GM21423 (cell line): ENCODE measurements around the gene ENTHD1.
"Not testable (repeated sequence)": the region's sequence is repeated elsewhere in the genome, so short reads cannot be mapped to it uniquely, and the experiment has no call there.

Experiments
- ATAC-seq: cut with Tn5 transposase; IDR thresholded peaks from one replicate; pipeline ENCODE4 v1.9.1; 2021; ENCODE audit warnings: mild to moderate bottlenecking, moderate library complexity; ENCODE audit not compliant: unreplicated experiment

The ENTHD1 gene

DNA sequence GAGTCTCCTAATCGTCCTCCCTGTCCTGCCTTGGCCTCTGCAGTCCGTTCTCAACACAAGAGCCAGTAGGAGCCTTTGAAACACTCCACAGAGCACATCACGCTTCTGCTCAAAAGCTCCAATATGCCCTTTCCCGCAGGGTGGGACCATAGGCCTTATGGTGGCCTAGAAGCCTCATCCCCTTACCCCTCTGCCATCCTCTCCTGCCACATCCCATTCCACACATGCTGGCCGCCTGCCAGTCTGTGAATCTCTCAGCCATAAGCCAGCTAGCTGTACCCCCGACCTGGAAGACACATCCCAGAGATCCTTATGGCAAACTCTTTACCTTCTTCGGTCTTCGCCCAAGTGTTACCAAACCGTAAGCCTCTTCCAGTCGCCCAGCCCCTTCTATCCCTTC lies 157.8 kb downstream of the ENTHD1 start:
- no peak for ATAC-seq

DNA sequence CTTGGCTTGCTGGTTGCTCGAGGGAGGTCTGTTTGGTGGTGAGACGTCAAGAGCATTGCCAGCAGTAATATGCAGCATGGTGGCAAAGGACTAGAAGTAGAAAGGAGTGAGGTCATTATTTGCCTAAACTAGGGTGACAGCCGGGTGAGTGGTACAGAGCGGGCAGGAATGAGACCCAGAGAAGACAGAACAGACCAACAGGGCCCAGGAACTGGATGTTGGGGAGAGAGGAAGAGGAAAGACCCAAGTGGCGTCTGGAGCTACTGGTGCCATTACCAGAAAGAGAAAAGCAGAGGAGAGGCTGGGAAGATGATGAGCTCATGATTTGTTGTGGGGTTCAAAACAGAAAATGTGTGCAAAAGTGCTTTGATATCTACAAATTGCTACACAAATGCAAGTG lies 158.7 kb downstream of the ENTHD1 start:
- ATAC-seq = no peak

DNA sequence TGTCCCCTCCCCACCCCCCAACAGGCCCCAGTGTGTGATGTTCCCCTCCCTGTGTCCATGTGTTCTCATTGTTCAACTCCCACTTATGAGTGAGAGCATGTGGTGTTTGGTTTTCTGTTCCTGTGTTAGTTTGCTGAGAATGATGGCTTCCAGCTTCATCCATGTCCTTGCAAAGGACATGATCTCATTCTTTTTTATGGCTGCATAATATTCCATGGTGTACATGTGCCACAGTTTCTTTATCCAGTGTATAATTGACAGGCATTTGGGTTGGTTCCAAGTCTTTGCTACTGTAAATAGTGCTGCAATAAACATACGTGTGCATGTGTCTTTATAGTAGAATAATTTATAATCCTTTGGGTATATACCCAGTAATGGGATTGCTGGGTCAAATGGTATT lies 159.5 kb downstream of the ENTHD1 start:
- not testable (repeated sequence) for ATAC-seq

DNA sequence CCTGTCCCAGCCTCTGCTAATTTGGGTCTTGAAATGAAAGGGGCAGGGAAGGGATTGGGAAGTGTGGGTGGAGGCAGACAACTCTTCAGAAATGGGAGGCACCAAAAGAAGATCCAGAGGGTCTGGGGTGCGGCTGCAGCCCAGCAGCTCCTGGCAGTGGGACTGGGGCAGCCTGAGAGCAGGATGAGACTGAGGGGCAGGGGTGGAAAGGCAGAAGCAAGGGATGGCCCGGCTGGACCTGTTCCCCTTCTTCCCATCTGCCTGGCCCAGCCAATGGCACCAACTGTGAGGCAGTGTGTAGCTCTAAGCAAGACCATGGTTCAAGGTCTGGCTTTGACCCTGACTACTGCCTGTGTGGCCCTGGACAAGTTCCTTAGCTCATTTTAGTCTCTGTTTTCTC lies 160.4 kb downstream of the ENTHD1 start:
- no peak for ATAC-seq

DNA sequence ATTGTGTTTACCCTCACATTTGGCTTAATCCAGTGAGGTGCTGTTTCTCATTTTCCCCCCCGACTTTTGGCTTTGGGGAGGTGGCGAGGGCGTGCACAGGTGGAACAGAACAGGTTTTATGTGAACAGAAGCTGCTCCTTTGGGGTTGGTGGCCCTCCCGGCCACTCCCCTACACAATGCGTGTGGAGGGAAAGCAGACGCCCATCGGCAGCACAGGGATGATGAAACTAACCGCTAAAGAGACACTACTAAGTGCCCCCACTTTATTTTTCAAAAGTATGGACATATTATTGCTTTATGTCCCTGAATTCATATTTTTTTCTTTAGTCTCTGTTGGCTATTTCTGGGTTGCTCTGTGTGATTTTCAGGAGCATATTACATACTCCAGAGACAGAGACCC lies 160.9 kb downstream of the ENTHD1 start:
- no peak for ATAC-seq

DNA sequence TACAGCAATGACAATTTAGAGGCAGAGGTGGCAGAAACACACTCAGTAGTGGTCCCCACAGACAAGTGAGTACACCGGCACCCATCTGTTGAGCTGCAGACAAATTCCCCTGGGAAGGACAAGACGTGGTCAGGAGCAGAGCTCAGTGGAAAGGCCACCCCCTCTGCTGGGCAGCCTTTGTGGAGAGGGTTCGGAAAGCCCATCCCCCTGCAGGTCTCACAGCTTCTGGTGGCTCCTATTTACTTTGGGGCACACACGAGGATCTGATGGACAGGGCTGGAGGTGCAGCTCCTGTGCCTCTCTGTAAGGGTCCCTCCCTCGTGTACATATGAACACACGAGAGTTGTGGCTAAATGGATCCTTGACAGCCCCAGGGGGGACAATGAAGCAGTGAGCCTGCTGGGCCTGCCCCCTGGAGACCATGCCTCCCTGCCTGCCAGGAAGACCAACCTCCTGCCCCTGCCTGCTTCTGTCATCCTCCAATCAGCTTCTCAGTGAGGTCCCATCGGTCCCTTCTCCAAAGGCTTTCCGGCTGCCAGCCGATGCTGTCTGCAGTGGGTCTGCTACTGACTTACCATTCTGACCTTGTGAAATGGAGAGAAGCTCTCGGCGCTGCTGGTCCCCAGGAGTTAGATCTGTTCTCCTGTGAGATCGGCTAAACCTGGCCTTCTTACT lies 161.5 kb downstream of the ENTHD1 start:
- ATAC-seq = no peak

DNA sequence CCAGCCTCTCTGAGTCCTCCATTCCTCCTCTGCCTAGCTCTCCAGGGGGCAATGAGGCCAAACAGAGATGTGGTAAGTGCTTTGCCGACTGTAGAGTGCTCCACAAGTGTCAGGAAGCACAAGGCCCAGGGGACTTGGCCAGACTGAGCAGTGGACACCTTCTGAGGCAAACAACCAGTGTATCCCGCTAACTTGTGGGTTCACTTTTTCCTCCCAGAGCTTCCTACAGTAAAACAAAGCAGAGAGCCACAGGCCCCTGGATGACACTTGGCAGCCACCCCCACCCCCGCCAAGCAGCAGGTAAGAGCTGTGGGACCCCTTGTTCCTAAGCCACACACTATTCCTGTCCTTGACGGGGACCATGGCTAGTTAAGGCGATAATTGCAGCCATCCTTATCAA lies 162.1 kb downstream of the ENTHD1 start:
- ATAC-seq = no peak

DNA sequence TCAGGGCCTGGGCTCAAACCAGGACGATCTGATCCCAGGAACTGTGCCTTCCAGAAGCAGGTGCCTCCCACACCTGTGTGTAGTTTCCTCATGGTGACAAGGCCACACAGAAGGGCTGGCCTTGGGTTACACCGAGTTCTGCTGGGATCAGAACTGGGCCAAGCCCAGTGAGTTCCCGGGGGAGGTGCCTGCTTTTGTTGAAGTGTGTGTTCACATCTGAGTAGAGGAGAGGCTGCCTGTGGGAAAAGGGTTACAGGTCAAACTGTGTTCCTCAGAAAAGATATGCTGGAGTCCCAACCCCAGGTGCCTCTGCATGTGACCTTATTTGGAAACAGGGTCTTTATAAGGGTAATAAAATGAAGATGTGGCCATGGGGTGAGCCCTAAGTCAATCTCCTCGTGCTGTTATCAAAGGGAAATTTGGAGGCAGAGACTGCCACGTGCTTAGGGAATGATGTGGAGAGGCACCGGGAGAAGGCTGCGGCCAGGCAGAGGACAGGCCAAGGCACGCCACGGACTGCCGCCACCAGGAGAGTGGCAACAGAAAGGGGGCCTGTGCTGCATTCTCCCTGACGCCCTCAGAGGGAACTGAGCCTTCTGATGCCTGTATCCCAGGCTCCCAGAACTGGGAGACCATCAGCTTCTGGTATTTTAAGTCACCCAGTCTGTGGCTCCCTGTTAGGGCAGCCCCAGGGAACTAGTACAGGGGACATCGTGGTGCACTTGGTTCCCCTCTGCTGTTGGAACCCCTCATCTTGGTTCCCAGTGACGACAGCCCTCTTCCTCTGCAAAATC lies 164.2 kb downstream of the ENTHD1 start:
- ATAC-seq = no peak

DNA sequence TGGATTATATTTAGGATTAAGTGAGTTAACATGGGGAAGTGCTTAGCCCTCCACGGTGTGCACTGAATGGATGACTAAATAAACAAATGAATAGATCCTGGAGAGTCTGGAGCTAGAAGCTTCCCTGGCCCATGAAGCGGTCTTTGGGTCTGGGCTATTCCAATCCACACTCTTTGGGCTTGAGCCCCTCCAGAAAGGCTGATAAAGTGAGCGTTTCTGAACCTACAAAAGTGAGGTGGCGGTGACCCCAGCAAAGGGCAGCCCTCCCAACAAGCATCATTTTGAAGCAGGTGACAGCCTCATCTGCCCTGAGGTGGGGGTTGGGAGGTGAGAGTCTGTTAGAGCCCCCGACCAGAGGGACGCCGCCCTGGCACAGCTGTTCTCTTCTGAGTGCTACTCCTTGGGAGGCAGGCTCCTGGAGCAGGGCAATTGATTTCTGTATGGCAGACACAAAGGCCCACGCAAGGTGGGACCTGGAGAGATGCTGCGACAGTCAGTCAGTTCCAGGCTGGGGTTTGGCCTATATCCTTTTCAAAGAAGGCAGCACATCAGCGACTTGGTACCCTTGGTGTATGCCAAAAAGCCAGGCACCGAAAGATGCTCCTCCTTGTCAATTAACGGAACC lies 165.2 kb downstream of the ENTHD1 start:
- no peak for ATAC-seq

DNA sequence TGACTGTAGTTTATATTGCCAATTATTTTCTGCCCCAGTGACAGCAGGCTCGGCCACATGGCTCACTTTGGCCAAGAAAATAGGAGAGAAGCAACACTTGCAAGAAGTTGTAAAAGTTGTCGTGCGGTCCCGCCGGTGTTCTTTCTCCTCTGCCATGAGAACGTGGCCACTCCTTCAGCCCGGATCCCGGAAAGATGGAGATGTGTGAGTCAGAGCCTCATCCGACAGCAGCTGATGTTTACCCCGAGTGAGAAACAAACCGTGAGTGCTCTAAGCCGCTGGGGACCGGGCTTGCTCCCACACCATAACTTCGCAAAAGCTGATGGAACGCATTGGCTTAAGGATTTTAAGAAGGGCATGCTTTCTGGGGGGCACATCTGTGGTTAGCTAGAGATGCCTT lies 166.0 kb downstream of the ENTHD1 start:
- no peak for ATAC-seq

DNA sequence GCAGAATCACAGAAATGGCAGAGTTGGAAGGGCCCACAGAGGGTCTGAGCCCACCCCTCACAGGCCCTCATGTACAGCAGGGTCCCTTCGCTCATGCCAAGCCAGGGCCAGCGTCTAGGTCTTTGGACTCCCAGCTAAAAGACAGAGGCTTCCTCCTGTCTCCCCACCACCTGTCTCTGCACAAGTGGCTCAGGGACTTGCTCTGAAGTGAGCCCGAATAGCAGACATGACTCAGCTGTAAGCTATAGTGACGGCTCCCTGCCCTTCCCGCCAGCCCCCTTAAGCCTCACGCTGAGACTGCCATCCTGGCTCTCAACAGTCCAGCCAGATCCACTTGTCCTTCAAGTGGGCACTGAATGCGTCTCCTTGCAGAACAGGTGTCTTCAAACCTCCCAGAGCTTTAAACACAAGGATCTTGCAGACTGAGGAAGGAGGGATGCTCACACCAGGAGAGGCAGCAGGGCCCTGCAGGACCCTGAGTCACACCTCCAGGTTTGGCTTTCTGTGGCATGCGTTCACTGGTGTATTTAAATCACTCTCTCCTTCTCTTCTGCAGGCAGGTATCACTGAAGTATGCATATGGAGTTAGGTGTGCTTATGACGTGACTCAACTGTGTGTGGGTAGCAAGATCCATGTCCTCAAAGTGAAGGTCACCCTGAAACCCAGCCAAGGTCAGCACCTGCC lies 168.1 kb downstream of the ENTHD1 start:
- no peak for ATAC-seq

DNA sequence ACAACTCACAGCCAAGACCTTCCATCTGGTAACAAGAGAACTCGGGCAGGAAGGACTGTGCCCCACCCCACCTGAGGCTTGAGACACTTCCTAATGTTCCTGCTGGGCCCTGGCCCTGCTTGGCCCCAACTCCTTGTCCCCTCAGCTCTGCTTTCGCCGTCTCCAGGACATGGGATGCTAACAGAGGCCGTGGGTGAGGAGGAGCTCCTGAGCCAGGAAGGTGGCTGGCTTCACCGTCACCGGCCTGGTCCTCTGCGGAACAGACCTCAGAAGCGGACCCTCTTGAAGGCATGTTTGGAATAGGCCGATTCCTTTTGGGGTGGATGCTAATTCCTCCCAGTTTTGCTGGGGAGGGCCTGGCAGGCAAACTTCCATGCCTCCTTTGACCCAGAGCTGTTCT lies 168.7 kb downstream of the ENTHD1 start:
- no peak for ATAC-seq

DNA sequence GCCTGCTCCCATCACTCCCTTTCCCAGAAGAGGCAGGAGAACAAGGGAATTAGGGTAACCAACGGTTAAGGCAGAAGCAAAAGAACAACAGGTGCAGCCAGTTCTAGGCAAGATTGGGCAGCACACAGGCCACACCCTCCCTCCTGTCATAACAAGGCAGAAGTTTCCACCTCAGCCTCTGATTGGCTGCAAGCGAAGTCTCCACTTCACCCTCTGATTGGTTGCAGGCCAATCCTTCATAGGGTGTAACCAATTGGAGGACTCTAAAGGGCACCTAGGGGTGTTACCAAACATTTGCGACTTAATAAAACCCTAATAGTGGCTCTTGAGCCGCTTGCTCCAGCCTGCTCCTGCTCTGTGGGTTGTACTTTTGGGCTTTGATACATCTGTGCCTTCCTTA lies 169.2 kb downstream of the ENTHD1 start:
- no peak for ATAC-seq

DNA sequence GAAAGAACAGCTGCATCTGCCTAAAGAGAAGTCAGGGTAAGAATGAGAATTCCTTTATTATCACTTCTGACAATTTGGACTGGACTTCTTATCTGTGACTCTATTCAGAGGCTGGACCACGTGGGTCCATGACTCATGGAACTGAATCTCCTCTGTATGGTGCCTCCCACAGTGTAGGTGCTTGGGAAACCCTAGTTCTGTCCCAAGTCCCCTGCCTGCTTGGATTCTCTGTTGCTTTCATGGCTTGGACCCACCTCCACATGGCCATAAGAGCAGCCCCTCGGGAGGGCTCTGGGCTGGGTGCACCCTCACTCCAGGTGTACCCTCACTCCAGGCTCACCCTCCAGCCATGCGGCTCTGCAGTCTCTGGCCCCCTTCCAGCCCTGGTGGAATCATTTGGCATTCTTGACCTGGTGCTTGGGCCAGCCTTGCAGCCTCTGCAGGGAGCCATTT lies 169.6 kb downstream of the ENTHD1 start:
- no peak for ATAC-seq

DNA sequence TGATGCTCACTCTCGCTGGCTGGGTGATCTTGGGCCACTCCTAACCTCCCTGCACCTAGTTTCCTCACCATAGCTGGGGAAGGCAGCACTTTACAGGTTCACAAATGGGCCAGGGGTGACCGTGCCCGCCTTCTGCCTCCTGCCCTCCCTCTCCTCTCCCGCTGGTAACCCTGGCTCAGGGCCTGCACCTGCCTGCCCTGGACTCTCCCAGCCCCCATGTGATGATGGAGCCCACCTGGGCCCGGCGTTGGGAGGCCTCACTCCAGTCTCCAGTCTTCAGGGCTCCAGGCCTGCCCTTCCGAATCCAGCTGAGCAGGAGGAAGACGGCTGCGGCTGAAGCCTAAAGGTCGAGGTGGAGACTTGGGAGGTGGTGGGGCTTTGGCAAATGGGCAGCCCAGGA lies 170.1 kb downstream of the ENTHD1 start:
- no peak for ATAC-seq

DNA sequence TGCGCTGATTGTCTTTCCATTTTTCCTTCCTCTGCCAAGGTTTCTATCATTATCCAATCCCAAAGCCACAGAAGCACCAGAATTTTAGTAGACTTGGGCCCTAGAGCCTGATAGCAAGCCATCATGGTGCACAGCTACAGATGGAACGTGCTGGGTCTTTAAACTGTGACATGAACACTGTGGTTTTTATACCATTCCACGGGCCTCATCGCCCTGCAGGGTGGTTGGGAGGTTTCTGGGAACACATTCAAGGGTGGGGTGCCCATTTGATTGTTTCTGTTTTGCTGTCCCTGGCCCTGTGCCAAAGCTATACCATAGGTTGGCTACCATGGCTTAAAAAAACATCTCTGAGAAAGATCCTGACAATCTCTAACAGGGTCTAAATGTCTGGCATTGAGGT lies 171.1 kb downstream of the ENTHD1 start:
- ATAC-seq = no peak

DNA sequence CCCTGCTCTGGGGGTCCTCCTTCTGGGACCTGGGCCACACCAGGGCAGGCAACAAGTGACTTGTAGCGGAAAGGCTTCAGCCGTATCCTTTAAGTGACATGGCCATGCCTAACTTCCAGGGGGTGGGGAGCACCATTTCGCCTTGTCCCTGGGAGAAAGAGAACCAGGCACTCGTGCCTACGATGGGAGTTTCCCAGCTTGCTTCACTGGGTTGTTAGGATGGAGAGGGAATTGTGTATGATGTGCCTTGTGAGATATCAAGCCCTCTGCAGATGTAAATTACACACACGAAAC lies 171.6 kb downstream of the ENTHD1 start:
- ATAC-seq = no peak

DNA sequence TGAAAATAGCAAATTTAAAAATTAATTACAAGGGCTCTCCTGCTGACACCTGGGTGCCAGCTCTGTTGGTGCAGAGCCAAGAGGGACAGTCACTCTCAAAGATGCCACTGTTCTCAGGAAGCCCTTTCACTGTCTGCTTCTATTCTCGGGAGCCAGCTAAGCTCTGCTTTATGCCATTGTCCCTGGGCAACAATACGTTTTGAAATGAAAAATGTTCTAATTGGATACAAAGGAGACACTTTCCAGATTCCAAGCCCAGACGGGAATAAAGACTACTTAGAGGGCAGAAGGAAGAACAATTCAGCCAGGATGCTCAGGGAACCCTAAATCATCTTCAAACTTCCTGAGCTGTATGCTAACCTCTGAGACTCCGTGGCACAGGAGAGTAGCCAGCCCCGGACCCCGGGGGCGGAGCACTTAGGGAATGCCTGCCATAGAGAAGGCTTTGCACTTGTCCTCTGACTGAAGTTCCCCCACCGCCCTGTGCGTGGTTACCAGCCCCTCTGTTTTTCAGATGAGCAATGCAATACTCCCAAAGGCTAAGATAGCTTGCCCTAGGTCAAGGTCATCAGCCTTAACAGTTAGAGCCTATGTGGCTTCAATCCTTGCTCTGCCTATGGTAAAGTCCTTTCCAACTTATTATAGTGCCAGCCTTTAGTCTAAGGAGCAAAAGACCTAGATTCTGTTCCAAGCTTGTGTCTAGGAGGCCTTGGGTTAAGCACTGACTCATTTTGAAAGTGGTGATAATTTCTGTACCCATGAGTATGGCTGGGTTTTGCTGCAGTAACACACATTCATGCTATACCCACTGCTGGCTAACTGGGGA lies 172.1 kb downstream of the ENTHD1 start:
- no peak for ATAC-seq

DNA sequence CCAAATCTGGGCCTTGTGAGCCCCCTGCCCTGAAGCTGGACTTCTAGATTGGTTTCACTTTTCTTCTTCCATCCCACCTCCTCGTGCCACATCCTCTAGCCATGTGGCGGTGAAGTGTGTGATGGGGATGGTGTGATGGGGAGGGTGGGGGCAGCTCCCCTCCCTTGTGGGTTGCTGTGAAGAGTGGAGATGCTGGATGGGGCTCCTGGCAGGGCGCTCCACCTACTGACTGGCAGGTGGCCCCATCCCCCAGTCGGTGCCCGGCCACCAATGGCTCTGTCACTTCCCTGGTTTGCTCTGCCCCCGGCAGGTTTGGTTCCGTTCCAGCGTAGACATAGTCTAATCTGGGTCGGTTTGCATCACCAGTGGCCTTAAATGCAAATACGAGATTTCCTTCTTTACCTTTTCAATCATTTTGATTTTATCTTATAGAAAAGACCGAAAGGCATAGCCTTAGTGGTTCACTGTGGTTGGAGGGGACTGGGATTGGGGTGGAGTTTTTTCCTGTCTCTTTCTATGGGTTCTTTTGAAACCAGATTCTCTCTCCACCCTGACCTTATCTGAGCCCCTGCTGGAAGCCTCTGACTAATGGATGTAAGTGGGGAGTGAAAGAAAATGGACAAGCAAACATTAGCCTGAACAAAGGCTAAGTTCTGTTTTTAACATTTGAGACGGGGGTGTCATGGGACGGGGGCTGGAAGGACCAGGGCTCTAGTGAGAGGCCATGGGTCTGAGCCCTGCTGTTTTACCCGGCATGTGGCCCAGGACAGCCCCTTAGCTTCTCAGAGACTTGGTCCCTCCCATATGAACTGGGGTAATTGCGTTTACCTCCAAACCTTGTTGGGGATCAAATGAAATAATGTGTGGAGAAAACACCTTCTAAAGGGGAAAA lies 173.8 kb downstream of the ENTHD1 start:
- ATAC-seq = no peak

DNA sequence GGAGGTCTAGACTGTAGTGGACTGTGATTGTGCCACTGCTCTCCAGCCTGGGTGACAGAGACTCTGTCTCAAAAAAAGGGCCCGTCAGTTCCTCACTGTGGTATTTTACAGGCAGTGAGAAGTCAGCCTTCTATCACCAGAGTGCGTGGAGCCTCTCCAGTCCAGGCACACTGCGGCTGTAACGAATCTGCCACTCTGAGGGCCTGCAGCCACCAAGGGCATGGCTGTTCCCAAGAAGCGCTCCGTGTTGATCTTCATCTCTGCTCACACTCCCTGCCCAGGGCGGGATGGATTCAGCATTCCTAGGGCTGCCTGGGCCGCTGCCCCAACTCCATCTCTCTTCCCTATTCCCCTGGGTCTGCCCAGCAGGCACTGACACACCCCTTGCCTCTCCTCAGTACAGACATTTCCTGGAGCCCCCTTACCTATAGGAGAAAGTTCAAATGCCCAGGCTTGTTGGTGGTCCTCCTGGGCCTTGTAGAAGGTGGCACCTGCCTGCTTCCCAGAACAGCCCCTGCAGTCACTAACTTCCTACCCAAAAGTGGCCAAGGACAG lies 174.6 kb downstream of the ENTHD1 start:
- no peak for ATAC-seq
